Lung (tissue), 12 donors: ENCODE data around the gene STAG1. TPM values are rescaled to one million over a fixed set of nuclear protein-coding genes. Genes with fewer than 3 reads are reported as not detected.
A peak's percentile ranks its signal among the peaks of the same experiment; 100 is the strongest.
"Not testable (repeated sequence)": the region's sequence is repeated elsewhere in the genome, so short reads cannot be mapped to it uniquely, and the experiment has no call there.

Experiments
- ATAC-seq: fragments of 200-7000 bp; cut with Tn5 transposase; one replicate; pipeline ENCODE4 v1.9.1; 2020; ENCODE audit warnings: moderate number of reproducible peaks; ENCODE audit not compliant: insufficient read depth, low FRiP score
- DNase-seq, 3 donors: peaks; one replicate each; pipeline ENCODE4 v3.0.0-alpha.2; 2013 to 2017
- H3K27ac ChIP-seq, 2 donors: one replicate each; pipeline ENCODE4 v1.5.1; 2013; ENCODE audit warnings: mild to moderate bottlenecking in 2 of 2, moderate library complexity in 2 of 2, control low read depth in 1 of 2, inconsistent platforms in 1 of 2, low read depth in 1 of 2, low read length in 1 of 2
- H3K27me3 ChIP-seq, 3 donors: one replicate each; pipeline ENCODE4 v1.5.1; 2013; ENCODE audit warnings: low read length in 2 of 3; ENCODE audit not compliant: control insufficient read depth in 3 of 3, insufficient read depth in 3 of 3
- H3K36me3 ChIP-seq, 4 donors: one replicate each; pipeline ENCODE4 v1.5.1; 2013; ENCODE audit warnings: low read length in 4 of 4, mild to moderate bottlenecking in 1 of 4, moderate library complexity in 1 of 4; ENCODE audit not compliant: control insufficient read depth in 4 of 4, insufficient read depth in 4 of 4
- H3K4me1 ChIP-seq, 5 donors: one replicate each; pipeline ENCODE4 v1.5.1; 2013; ENCODE audit warnings: low read length in 5 of 5, mild to moderate bottlenecking in 2 of 5, moderate library complexity in 1 of 5; ENCODE audit not compliant: control insufficient read depth in 5 of 5, insufficient read depth in 5 of 5
- H3K4me3 ChIP-seq: one replicate; pipeline ENCODE4 v1.5.1; 2013; ENCODE audit warnings: mild to moderate bottlenecking, control low read depth, moderate library complexity
- H3K9ac ChIP-seq, 2 donors: one replicate each; pipeline ENCODE4 v1.5.1; 2013; ENCODE audit warnings: low read length in 2 of 2, control low read depth in 1 of 2; ENCODE audit not compliant: insufficient read depth in 1 of 2
- H3K9me3 ChIP-seq, 4 donors: one replicate each; pipeline ENCODE4 v1.5.1; 2013; ENCODE audit warnings: low read length in 3 of 4, mild to moderate bottlenecking in 1 of 4, moderate library complexity in 1 of 4; ENCODE audit not compliant: control insufficient read depth in 4 of 4, insufficient read depth in 3 of 4
- WGBS, 2 donors: extraction: QIAGEN DNeasy Blood & Tissue Kit; methylation state at CpG; one replicate each; pipeline ENCODE4 v1.1.7; 2013; 5-methylcytosine and 5-hydroxymethylcytosine counted together
- polyA plus RNA-seq, 2 donors: library from polyadenylated mRNA; stranded (reverse); fragments of 200-250 nt; gene quantifications; one replicate each; pipeline ENCODE4 v1.2.1, GENCODE V29; 2013
- total RNA-seq, 2 donors: library from RNA; depleted of rRNA in 1 of 2; stranded (reverse); fragments of >200 nt in 1 of 2; gene quantifications; one replicate each; pipeline ENCODE4 v1.2.1, GENCODE V29; 2014 to 2021
- TF ChIP-seq, protein P1 (sequence below): IDR thresholded peaks from 2 replicates; pipeline ENCODE4 v1.5.1; 2012; ENCODE audit warnings: mild to moderate bottlenecking; ENCODE audit errors: control extremely low read depth, extremely low read depth
- donor health status: control.
- donor health status: control.
- donor health status: Bipolar disorder and iron deficiency.
- donor health status: healthy.
- donor health status: DM: yes; HTN: yes; CAD: no.

Gene STAG1
- total and polyA plus RNA-seq, 4 donors: 8.1 to 90.0 (median 20.5) TPM

DNA sequence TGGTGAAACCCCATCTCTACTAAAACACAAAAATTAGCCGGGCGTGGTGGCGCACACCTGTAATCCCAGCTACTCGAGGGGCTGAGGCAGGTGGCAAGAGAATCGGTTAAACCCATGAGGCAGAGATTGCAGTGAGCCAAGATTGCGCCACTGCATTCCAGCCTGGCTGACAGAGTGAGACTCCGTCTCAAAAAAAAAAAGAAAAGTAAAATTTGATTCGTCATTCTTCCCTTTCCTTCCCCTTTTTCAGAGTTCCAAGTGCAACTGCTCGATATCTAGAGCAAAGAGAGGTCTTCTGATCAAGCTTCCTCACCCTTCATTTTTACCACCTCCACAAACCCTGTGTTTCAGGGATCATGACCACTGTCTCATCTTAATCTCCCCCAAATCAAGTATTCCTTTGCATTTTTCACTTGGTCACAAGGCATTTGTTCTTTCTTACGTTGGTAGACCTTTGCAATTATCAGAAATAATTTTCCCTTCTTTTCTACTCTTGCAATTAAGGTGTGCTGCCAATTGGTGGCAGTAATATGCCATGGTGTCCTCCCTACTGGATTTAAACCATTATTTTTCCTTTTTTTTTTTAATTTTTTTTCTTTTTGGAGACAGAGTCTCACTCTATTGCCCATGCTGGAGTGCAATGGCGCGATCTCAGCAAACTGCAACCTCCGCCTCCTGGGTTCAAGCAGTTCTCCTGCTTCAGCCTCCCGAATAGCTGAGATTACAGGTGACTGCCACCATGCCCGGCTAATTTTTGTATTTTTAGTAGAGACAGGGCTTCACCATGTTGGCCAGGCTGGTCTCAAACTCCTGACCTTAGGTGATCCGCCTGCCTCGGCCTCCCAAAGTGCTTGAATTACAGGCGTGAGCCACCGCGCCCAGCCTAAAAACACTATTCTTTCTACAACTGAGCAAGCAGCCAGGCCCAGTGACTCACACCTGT lies 6.3 kb upstream of the STAG1 start:
- WGBS, 2 donors: 64 to 74% methylated on average over 20 of the region's 20 CpGs
- H3K36me3 ChIP-seq, H3K9me3 ChIP-seq, DNase-seq, H3K4me3 ChIP-seq, H3K4me1 ChIP-seq, H3K27ac ChIP-seq, H3K27me3 ChIP-seq, H3K9ac ChIP-seq: not testable (repeated sequence)
- TF ChIP-seq, protein P1, sequence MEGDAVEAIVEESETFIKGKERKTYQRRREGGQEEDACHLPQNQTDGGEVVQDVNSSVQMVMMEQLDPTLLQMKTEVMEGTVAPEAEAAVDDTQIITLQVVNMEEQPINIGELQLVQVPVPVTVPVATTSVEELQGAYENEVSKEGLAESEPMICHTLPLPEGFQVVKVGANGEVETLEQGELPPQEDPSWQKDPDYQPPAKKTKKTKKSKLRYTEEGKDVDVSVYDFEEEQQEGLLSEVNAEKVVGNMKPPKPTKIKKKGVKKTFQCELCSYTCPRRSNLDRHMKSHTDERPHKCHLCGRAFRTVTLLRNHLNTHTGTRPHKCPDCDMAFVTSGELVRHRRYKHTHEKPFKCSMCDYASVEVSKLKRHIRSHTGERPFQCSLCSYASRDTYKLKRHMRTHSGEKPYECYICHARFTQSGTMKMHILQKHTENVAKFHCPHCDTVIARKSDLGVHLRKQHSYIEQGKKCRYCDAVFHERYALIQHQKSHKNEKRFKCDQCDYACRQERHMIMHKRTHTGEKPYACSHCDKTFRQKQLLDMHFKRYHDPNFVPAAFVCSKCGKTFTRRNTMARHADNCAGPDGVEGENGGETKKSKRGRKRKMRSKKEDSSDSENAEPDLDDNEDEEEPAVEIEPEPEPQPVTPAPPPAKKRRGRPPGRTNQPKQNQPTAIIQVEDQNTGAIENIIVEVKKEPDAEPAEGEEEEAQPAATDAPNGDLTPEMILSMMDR: peak; percentile 34
- peak; percentile 43 for ATAC-seq

DNA sequence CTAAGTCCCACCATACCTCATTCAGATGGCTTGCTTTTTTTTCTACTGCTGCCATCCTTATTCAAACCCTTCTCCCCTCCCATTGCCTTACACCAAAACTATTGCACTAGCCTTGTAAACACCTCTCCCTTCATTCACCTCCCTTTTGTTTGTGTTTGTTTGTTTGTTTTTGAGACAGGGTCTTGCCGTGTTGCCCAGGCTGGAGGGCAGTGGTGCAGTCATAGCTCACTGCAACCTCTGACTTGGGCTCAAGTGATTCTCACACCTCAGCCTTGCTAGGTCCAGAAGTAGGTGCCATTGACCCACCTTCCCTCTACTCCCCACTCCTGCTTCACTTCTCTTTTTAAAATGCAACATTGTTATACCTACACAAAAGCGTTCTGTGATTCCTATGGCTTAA lies 3.0 kb upstream of the STAG1 start:
- Histone ChIP-seq H3K9me3 (no peaks in the 10 kb centered on the region), H3K4me3 (no peak overlapping the region), H3K4me1 (peaks cover 4 to 13% (median 6%) of the 10 kb centered on the region in 5 donors), H3K27me3 (no peaks in the 10 kb centered on the region), H3K9ac (no peak overlapping the region), H3K27ac (no peak overlapping the region), H3K36me3 (no peaks in the 10 kb centered on the region)
- no peak for DNase-seq
- no peak for ATAC-seq
- TF ChIP-seq, protein P1: no peak
- WGBS, 2 donors: 94 to 96% methylated on average over 2 of the region's 2 CpGs

DNA sequence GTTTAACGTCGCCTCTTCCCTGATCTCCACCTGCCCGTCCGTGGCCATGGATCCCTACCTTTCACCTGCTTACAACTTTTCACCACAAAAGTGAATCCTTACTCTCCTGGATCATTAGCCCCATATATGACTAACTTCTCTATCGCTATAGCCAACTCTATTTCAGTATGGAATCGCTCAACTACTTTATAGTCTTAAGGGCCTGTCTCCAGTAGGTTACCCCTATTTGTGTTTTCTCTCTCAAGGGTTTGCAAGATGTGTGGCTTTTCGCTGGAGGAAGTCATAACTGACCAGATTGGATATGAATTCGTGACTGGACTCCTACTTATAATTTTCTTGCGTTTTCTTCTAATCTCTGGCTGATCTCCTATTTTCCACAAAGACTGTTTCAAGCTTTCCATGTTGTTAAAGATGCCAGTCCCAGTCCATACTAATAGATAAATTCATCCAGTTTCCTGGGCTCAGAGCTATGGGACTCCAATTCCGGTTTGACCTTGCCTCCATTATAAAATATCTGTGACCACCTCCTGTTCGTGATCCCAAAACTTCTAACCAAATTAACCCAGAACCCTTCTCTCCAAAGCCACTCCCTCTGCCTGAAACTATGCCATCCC lies 1.3 kb upstream of the STAG1 start:
- WGBS, 2 donors: 43 to 62% methylated on average over 11 of the region's 11 CpGs
- Histone ChIP-seq H3K27me3 (no peaks in the 10 kb centered on the region), H3K9ac (peak overlapping the region; percentile 86 to 96), H3K4me3 (no peak overlapping the region), H3K27ac (peak overlapping the region; percentile 98 to 99), H3K4me1 (peaks cover 6 to 27% (median 13%) of the 10 kb centered on the region in 5 donors), H3K36me3 (no peaks in the 10 kb centered on the region), H3K9me3 (no peaks in the 10 kb centered on the region)
- no peak for ATAC-seq
- TF ChIP-seq, protein P1: no peak
- peak in 1 of 3 donors; percentile 42 for DNase-seq
